VCaP (cell line): ENCODE data around the gene OBSL1.

Experiments
- H3K27ac ChIP-seq: fragments of 450-650 bp; 2 replicates; pipeline ENCODE4 v1.5.1; 2017
- TF ChIP-seq, protein P1 (sequence below): fragments of 450-650 bp; conservative IDR thresholded peaks from 2 replicates; pipeline ENCODE4 v1.5.1; 2017; ENCODE audit warnings: mild to moderate bottlenecking, moderate library complexity

Gene OBSL1

DNA sequence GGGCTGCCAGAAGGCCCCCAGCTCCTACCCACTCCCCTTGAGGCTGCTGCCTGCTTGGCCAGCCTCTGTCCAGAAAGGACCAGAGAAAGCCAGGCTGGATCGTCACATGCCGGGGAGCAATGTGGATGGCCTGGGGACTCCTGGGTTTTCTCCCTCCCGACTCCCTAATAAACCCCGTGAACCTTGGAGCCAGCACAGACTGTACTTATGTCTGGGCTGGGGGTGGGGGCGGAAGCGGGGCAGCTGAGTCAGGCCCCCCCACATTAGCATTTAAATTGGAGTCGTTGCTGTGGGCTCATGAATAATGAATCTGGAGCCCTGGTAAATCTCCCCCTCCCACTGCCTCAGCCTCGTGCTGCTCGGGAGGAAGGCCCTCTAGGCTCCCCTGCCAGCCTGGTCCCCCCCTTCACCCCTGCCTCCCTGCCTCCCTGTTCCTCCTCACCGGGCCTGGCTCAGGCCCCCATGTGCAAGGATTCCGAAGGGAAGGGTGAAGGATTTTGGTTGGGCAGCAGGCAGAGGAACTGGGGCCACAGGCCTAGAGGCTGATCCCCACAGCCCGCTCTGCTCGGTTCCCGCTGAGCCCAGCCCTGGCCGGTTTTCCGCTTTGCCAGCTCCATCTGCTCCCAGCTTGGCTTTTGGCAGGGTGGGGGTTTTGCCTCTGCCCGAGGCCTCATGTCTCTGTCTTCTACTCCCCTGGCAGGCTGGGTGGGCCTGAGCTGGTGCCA is 64.4 kb downstream of the OBSL1 start:
- no peak overlapping the region for H3K27ac ChIP-seq
- TF ChIP-seq, protein P1, sequence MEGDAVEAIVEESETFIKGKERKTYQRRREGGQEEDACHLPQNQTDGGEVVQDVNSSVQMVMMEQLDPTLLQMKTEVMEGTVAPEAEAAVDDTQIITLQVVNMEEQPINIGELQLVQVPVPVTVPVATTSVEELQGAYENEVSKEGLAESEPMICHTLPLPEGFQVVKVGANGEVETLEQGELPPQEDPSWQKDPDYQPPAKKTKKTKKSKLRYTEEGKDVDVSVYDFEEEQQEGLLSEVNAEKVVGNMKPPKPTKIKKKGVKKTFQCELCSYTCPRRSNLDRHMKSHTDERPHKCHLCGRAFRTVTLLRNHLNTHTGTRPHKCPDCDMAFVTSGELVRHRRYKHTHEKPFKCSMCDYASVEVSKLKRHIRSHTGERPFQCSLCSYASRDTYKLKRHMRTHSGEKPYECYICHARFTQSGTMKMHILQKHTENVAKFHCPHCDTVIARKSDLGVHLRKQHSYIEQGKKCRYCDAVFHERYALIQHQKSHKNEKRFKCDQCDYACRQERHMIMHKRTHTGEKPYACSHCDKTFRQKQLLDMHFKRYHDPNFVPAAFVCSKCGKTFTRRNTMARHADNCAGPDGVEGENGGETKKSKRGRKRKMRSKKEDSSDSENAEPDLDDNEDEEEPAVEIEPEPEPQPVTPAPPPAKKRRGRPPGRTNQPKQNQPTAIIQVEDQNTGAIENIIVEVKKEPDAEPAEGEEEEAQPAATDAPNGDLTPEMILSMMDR: no peak

DNA sequence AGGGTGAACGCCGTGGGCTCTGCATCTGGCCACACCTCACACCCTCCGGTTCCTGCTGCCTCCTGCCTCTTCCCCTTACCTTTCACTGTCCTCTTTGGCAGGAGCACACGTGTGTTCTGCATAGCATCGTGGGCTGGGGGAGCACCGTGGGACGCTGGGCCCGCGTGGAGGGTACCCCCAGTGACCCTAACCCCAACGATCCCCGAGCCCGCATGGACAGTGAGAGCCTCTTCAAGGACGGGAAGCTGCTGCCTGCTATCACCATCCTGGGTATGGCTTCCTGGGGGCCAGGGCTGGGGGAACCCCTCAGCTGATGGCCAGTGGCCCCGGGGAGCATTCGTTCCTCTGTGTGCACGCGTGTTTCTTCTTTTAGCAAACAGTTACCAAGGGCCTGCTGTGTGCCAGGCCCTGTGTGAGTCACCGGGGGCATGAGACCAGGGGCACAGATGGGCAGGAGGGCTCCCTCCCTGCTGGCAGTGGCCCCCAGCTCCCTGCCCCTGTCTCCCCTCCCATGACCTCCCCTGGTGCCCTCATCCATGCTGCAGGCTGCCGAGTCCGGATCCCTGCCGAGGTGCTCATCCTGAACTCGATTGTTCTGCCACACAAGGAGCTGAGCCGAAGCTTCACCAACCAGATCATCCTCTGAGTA is 65.1 kb downstream of the OBSL1 start:
- TF ChIP-seq, protein P1: no peak
- H3K27ac ChIP-seq: no peak overlapping the region

DNA sequence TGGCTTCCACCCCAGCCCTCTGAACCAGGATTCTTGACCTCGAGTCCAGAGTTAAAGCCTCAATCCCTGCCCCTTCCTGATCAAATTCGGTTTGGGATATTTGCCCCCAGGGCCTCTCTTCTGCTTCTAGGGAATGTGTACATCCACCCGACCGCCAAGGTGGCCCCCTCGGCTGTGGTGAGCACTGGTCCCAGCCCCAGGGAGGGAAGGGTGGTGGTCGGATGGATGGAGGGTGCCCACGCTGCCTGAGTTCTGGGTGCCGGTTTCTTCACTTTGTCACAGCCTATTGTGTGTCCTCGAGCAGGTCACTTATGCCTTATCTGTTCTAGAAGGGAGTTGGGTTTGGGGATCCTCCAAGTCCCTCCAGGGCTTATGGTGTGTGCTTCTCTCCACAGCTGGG is 65.8 kb downstream of the OBSL1 start:
- TF ChIP-seq, protein P1: no peak
- no peak overlapping the region for H3K27ac ChIP-seq

DNA sequence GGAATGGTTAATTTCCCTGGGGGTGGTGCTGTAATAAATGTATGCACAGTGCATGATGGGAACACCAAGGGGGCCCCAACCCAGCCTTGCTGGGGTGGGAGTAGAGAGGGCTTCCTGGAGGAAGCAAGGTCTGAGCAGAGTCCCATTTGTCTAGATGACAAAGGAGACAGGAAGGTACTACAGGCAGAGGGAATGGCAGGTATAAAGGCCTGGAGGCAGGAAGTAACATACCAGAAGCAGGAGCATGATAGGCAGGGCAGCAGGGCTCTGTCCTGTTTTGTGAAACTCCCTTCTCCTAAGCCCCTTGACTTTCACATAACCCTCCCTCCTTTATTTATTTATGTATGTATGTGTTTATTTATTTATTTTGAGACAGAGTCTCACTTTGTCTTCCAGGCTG is 68.7 kb downstream of the OBSL1 start:
- TF ChIP-seq, protein P1: no peak
- no peak overlapping the region for H3K27ac ChIP-seq

DNA sequence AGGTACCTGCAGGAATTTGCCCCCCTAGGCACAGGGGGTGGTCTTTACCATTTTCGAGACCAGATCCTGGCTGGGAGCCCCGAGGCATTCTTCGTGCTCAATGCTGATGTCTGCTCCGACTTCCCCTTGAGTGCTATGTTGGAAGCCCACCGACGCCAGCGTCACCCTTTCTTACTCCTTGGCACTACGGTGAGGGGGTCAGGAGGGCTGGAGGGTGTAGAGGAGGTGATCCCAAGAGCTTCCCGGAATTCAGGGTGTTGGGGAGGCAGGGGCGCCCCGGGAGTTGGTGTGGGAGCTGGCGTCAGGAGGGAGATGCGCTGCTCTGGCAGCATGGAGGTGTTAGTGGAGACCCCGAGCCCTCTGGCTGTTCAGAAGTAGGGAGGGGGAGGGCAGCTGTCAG is 69.5 kb downstream of the OBSL1 start:
- TF ChIP-seq, protein P1: no peak
- H3K27ac ChIP-seq: no peak overlapping the region
